Measurements from ENCODE around the gene RSPO4. TPM values are rescaled to one million over a fixed set of nuclear protein-coding genes. Genes with fewer than 3 reads are reported as not detected.
"Not testable (repeated sequence)": the region's sequence is repeated elsewhere in the genome, so short reads cannot be mapped to it uniquely, and the experiment has no call there.

RSPO4 gene
- total RNA-seq, 1 experiment from 2014 or later, result 6.7 TPM

DNA sequence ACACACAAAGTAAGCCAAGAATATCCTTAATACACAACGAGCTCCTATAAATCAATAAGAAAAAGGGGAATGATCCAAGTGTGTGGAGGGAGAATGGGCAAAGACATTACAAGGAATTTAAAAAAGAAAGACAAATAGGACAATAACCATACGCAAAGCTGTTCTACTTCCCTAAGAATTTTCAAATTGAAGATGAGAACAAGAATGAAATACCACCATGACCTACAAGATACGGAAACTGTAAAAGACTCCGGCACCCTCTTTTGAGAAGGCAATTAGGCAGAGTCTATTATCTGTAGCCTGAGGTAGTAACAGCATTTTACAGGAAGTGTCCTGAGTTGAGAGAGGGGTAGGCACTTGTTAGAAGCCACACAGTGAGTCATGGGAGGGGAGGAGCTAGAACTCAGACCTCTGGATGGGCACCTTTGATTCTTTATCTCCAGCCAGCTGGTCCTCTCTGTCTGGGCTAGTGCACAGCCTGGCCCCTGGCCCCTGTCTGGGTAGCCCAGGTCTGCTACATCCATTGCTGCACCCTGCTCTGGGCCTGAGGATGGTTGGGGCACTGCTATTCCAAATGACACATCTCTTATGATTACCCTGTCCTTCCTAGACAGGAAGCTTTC, 15.3 kb downstream of the RSPO4 start:
- no peak overlapping the region for H3K4ac ChIP-seq (ENCODE audit: low read depth, low read length)
- no peak overlapping the region for H3T11ph ChIP-seq (ENCODE audit: low read length)
- no peak overlapping the region for H3K27ac ChIP-seq (ENCODE audit: insufficient read length, low read depth, low read length)
- H3K4me2 ChIP-seq (ENCODE audit: insufficient read depth, insufficient read length, low read length), result no peak overlapping the region
- no peaks in the 10 kb centered on the region for H3K9me3 Mint-ChIP-seq
- no peak overlapping the region for H2BK12ac ChIP-seq (ENCODE audit: insufficient read length, low read depth, low read length)
- no peak overlapping the region for H3K14ac ChIP-seq (ENCODE audit: insufficient read depth, low read length)
- DNase-seq, result no peak
- no peak overlapping the region for H2AK5ac ChIP-seq (ENCODE audit: insufficient read length, low read length)
- peaks cover 14 to 26% of the 10 kb centered on the region in 2 experiments for H3K4me1 Mint-ChIP-seq
- no peaks in the 10 kb centered on the region for H3K79me1 ChIP-seq (ENCODE audit: insufficient read depth, low read depth, low read length, poor library complexity, severe bottlenecking)
- H3K9me3 ChIP-seq (ENCODE audit: control insufficient read depth, low read depth, low read length), result no peaks in the 10 kb centered on the region
- no peak overlapping the region for H3K9ac ChIP-seq (ENCODE audit: extremely low read depth, insufficient read length, low read length)
- H3K18ac ChIP-seq (ENCODE audit: insufficient read length, low read depth, low read length), result no peak overlapping the region
- H3K27me3 ChIP-seq (ENCODE audit: insufficient read depth, low read length), result no peaks in the 10 kb centered on the region
- H3K4me3 Mint-ChIP-seq, result no peak overlapping the region
- no peak overlapping the region for H4K8ac ChIP-seq (replicated peaks; ENCODE audit: insufficient read length, low read depth, low read length)
- H2BK5ac ChIP-seq (ENCODE audit: insufficient read length, low read length), result no peak overlapping the region
- no peak overlapping the region for H4K5ac ChIP-seq (ENCODE audit: insufficient read length, low read depth, low read length)
- no peak overlapping the region for H2AFZ ChIP-seq (ENCODE audit: low read length)
- H3K56ac ChIP-seq (ENCODE audit: insufficient read length, low read depth, low read length), result no peak overlapping the region
- no peaks in the 10 kb centered on the region for H4K20me1 ChIP-seq (ENCODE audit: control insufficient read depth, insufficient read depth, insufficient read length)
- no CpG with 5 or more reads among the region's 4 CpGs for WGBS (ENCODE audit: extremely low coverage, insufficient read length, low lambda C conversion rate)
- H3K23me2 ChIP-seq (ENCODE audit: insufficient read length, low read depth, low read length, poor library complexity, severe bottlenecking), result no peaks in the 10 kb centered on the region
- H3K79me2 ChIP-seq (ENCODE audit: insufficient read depth, low read length), result no peaks in the 10 kb centered on the region
- H3K23ac ChIP-seq (ENCODE audit: insufficient read length, low read depth, low read length), result no peak overlapping the region
- H3K4me1 ChIP-seq (ENCODE audit: insufficient read depth, low read length), result no peaks in the 10 kb centered on the region
- no peak overlapping the region for H2BK120ac ChIP-seq (ENCODE audit: low read depth, low read length, poor library complexity, severe bottlenecking)
- no peaks in the 10 kb centered on the region; a peak in 1 of 7 replicates for H3K36me3 Mint-ChIP-seq (ENCODE audit: insufficient read depth in 1 of 3, low read depth in 3 of 3)
- TF ChIP-seq, protein P1, sequence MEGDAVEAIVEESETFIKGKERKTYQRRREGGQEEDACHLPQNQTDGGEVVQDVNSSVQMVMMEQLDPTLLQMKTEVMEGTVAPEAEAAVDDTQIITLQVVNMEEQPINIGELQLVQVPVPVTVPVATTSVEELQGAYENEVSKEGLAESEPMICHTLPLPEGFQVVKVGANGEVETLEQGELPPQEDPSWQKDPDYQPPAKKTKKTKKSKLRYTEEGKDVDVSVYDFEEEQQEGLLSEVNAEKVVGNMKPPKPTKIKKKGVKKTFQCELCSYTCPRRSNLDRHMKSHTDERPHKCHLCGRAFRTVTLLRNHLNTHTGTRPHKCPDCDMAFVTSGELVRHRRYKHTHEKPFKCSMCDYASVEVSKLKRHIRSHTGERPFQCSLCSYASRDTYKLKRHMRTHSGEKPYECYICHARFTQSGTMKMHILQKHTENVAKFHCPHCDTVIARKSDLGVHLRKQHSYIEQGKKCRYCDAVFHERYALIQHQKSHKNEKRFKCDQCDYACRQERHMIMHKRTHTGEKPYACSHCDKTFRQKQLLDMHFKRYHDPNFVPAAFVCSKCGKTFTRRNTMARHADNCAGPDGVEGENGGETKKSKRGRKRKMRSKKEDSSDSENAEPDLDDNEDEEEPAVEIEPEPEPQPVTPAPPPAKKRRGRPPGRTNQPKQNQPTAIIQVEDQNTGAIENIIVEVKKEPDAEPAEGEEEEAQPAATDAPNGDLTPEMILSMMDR (conservative IDR thresholded peaks at IDR 0.05), result no peak
- H4K91ac ChIP-seq (ENCODE audit: insufficient read length, low read depth, low read length), result no peak overlapping the region
- no peak overlapping the region for H2BK20ac ChIP-seq (ENCODE audit: low read depth, low read length, poor library complexity, severe bottlenecking)
- no peak overlapping the region for H2BK15ac ChIP-seq (ENCODE audit: low read depth, low read length)
- no peak overlapping the region; a peak in 1 of 7 replicates for H3K27ac Mint-ChIP-seq
- peaks cover 2% of the 10 kb centered on the region; the same call in 1 of the 2 replicates for H3K27me3 Mint-ChIP-seq (ENCODE audit: low read depth)

DNA sequence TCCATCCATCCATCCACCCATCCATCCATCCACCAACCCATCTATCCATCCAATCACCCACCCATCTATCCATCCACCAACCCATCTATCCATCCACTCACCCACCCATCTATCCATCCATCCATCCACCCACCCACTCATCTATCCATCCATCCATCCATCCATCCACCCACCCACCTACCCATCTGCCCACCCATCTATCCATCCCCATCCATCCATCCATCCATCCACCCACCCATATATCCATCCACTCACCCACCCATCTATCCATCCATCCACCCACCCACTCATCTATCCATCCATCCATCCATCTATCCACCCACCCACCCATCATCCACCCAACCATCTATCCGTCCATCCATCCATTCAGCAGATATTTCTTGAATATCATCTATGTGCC, 17.1 kb downstream of the RSPO4 start:
- H3K9ac ChIP-seq (ENCODE audit: extremely low read depth, insufficient read length, low read length); H3K36me3 Mint-ChIP-seq (ENCODE audit: insufficient read depth in 1 of 3, low read depth in 3 of 3); H3K23me2 ChIP-seq (ENCODE audit: insufficient read length, low read depth, low read length, poor library complexity, severe bottlenecking); H3K18ac ChIP-seq (ENCODE audit: insufficient read length, low read depth, low read length); H2AK5ac ChIP-seq (ENCODE audit: insufficient read length, low read length); H3K23ac ChIP-seq (ENCODE audit: insufficient read length, low read depth, low read length); H3K4me1 ChIP-seq (ENCODE audit: insufficient read depth, low read length); H4K91ac ChIP-seq (ENCODE audit: insufficient read length, low read depth, low read length); H2AFZ ChIP-seq (ENCODE audit: low read length); H3K4me3 Mint-ChIP-seq; H3K79me2 ChIP-seq (ENCODE audit: insufficient read depth, low read length); H3K56ac ChIP-seq (ENCODE audit: insufficient read length, low read depth, low read length); H4K20me1 ChIP-seq (ENCODE audit: control insufficient read depth, insufficient read depth, insufficient read length); H3K4ac ChIP-seq (ENCODE audit: low read depth, low read length); DNase-seq; H3K27me3 Mint-ChIP-seq (ENCODE audit: low read depth); H2BK15ac ChIP-seq (ENCODE audit: low read depth, low read length); H3K27ac Mint-ChIP-seq; H2BK5ac ChIP-seq (ENCODE audit: insufficient read length, low read length); H3K14ac ChIP-seq (ENCODE audit: insufficient read depth, low read length); H3K4me2 ChIP-seq (ENCODE audit: insufficient read depth, insufficient read length, low read length); H4K8ac ChIP-seq (replicated peaks; ENCODE audit: insufficient read length, low read depth, low read length); H3K79me1 ChIP-seq (ENCODE audit: insufficient read depth, low read depth, low read length, poor library complexity, severe bottlenecking); H3K27ac ChIP-seq (ENCODE audit: insufficient read length, low read depth, low read length); H3T11ph ChIP-seq (ENCODE audit: low read length); H3K27me3 ChIP-seq (ENCODE audit: insufficient read depth, low read length); H3K9me3 Mint-ChIP-seq; H3K9me3 ChIP-seq (ENCODE audit: control insufficient read depth, low read depth, low read length); H2BK12ac ChIP-seq (ENCODE audit: insufficient read length, low read depth, low read length); H4K5ac ChIP-seq (ENCODE audit: insufficient read length, low read depth, low read length); H2BK120ac ChIP-seq (ENCODE audit: low read depth, low read length, poor library complexity, severe bottlenecking); H2BK20ac ChIP-seq (ENCODE audit: low read depth, low read length, poor library complexity, severe bottlenecking): not testable (repeated sequence)
- H3K4me1 Mint-ChIP-seq, result peaks cover 12% of the 10 kb centered on the region in 2 experiments
- no CpG with 5 or more reads among the region's 1 CpG for WGBS (ENCODE audit: extremely low coverage, insufficient read length, low lambda C conversion rate)

All from H9 (cell line).